HEK293T (cell line): Measurements from ENCODE around the gene XRCC1.

Experiments used
- CTCF ChIA-PET: fragments of 350-600 bp; formaldehyde crosslinking; extraction: SDS; loops from one replicate; lab custom pipeline; 2021; ENCODE audit warnings: antibody characterized with exemption, inconsistent platforms; lab: Yijun Ruan, JAX
- POLR2A ChIA-PET: fragments of 350-600 bp; formaldehyde crosslinking; extraction: SDS; loops from one replicate; lab custom pipeline; 2020; ENCODE audit warnings: antibody characterized with exemption, inconsistent platforms; lab: Yijun Ruan, JAX
- DNase-seq: peaks from one replicate; pipeline ENCODE4 v3.0.0; 2012; ENCODE audit warnings: mixed read lengths; ENCODE audit errors: extremely low spot score
- ARNT ChIP-seq: fragments of 450-650 bp; IDR thresholded peaks from 2 replicates; pipeline ENCODE4 v1.6.1; 2017; ENCODE audit warnings: mild to moderate bottlenecking
- BHLHE40 ChIP-seq: fragments of 450-650 bp; IDR thresholded peaks from 2 replicates; pipeline ENCODE4 v1.6.1; 2016; ENCODE audit warnings: mild to moderate bottlenecking, moderate library complexity, borderline replicate concordance
- CTBP1 ChIP-seq: fragments of 450-650 bp; IDR thresholded peaks from 2 replicates; pipeline ENCODE4 v1.6.1; 2016; ENCODE audit warnings: borderline replicate concordance
- ELF4 ChIP-seq: fragments of 450-650 bp; IDR thresholded peaks from 2 replicates; pipeline ENCODE4 v1.6.1; 2017; ENCODE audit warnings: antibody characterized with exemption
- FOXA1 ChIP-seq: fragments of 450-650 bp; IDR thresholded peaks from 2 replicates; pipeline ENCODE4 v1.6.1; 2016; ENCODE audit warnings: mild to moderate bottlenecking
- FOXK2 ChIP-seq: fragments of 450-650 bp; IDR thresholded peaks from 2 replicates; pipeline ENCODE4 v1.6.1; 2016; ENCODE audit warnings: mild to moderate bottlenecking
- FOXM1 ChIP-seq: fragments of 450-650 bp; IDR thresholded peaks from 2 replicates; pipeline ENCODE4 v1.6.1; 2017; ENCODE audit warnings: mild to moderate bottlenecking, borderline replicate concordance
- HDGF ChIP-seq: fragments of 450-650 bp; IDR thresholded peaks from 2 replicates; pipeline ENCODE4 v1.6.1; 2017; ENCODE audit warnings: antibody characterized with exemption, borderline replicate concordance
- L3MBTL2 ChIP-seq: fragments of 450-650 bp; conservative IDR thresholded peaks from 2 replicates; pipeline ENCODE4 v1.6.1; 2016; ENCODE audit warnings: mild to moderate bottlenecking
- LEF1 ChIP-seq: fragments of 450-650 bp; IDR thresholded peaks from 2 replicates; pipeline ENCODE4 v1.6.1; 2017; ENCODE audit warnings: mild to moderate bottlenecking, borderline replicate concordance
- NFRKB ChIP-seq: fragments of 450-650 bp; IDR thresholded peaks from 2 replicates; pipeline ENCODE4 v1.6.1; 2016; ENCODE audit warnings: mild to moderate bottlenecking, moderate library complexity
- SP1 ChIP-seq: fragments of 450-650 bp; IDR thresholded peaks from 2 replicates; pipeline ENCODE4 v1.6.1; 2017
- SUZ12 ChIP-seq: fragments of 450-650 bp; IDR thresholded peaks from 2 replicates; pipeline ENCODE4 v1.6.1; 2016; ENCODE audit warnings: mild to moderate bottlenecking
- TARDBP ChIP-seq: fragments of 450-650 bp; IDR thresholded peaks from 2 replicates; pipeline ENCODE4 v1.6.1; 2016
- ZNF384 ChIP-seq: fragments of 450-650 bp; IDR thresholded peaks from 2 replicates; pipeline ENCODE4 v1.6.1; 2016
- TF ChIP-seq, protein P1 (sequence below): fragments of 450-650 bp; IDR thresholded peaks from 2 replicates; pipeline ENCODE4 v1.6.1; 2016

Gene XRCC1

DNA sequence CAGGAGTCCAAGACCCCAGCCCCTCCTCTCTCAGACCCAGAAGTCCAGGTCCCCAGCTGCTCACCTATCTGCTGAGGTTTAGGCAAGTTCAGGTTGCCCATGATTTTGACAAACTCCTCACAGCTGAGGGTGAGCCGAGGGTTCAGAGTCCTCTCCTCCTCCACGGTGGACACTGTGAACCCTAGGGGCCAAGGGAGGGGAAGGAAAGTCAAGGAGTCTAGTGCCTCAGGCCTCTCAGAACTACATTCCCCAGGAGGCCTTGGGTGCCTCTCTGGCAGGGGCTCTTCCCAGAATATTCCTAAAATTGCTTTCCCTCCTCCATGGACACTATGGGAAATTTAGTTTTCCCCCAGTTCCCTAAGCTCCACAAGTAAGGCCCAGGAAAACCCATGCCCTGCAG, 67.4 kb downstream of the XRCC1 start:
- DNase-seq: no peak
- ChIA-PET POLR2A (no interaction called here), CTCF (no interaction called here)
- TF ChIP-seq L3MBTL2 (no peak), ZNF384 (no peak), FOXK2 (no peak), ARNT (no peak), BHLHE40 (no peak), NFRKB (no peak), CTBP1 (no peak), FOXA1 (no peak), SUZ12 (no peak)
- TF ChIP-seq, protein P1, sequence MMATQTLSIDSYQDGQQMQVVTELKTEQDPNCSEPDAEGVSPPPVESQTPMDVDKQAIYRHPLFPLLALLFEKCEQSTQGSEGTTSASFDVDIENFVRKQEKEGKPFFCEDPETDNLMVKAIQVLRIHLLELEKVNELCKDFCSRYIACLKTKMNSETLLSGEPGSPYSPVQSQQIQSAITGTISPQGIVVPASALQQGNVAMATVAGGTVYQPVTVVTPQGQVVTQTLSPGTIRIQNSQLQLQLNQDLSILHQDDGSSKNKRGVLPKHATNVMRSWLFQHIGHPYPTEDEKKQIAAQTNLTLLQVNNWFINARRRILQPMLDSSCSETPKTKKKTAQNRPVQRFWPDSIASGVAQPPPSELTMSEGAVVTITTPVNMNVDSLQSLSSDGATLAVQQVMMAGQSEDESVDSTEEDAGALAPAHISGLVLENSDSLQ: no peak

DNA sequence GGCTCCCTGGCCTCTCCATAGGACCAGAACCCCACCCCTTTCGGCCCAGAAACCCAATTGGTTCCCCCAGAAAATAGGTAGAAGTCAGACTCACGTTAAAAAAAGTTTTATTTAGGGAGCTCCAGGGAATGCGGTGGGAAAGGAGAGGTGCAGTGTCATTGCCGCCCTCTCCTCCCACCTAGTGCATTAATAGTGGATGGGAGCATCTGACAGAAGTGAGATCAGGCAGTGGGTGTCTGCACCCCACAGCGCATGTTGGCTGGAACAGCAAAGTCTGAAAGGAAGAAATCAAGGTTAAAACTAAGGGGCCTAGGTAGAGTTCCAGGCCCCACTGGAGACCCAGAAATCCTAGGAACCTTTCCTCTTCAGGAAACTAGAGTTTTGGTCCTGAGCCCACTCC, 68.7 kb downstream of the XRCC1 start:
- CTCF ChIA-PET: no interaction called here
- no peak for TF ChIP-seq HDGF
- no peak for DNase-seq
- POLR2A ChIA-PET: no interaction called here

DNA sequence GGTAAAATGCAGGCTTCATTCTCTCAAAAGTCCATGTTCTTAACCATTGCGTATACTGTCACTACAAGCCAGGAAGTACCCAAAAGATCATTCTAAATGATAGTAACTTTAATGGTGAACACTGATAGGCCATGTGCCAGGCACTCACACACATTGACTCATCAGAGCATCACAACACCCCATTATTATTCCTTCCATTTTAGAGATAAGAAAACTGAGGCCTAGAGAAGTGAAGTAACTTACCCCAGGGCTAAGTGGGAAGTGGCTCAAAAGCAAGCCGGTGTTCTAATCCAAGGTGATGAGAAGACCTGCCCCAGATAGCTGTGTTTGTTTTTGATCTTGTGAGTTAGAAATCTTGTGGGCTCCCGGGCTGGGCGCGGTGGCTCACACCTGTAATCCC, 69.4 kb downstream of the XRCC1 start:
- DNase-seq: no peak
- ChIA-PET CTCF (interaction anchor here (2.4 kb wide), 1 partner anchor 59 kb away, joined by 10 read pairs; no protein-coding TSS in a partner anchor), POLR2A (no interaction called here)
- no peak for TF ChIP-seq NFRKB
- no peak for TF ChIP-seq FOXM1
- TF ChIP-seq FOXK2: no peak
- TF ChIP-seq L3MBTL2: no peak
- TF ChIP-seq SUZ12: no peak
- TF ChIP-seq LEF1: no peak
- TF ChIP-seq, protein P1: no peak

DNA sequence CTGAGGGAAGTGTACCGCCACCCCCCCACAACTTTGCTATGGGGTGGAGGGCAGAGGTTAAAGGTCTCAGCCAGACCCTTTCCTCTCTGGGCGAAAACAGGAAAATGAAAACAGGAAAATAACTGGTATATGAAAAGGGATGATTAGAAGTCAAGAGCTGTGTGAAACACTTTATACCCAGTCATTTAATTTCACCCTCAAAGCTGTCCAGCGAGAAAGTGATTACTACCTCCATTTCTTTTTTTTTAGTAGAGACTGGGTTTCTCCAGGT, 70.2 kb downstream of the XRCC1 start:
- ChIA-PET CTCF (interaction anchor here (2.4 kb wide), 1 partner anchor 58 kb away, joined by 10 read pairs; no protein-coding TSS in a partner anchor), POLR2A (interaction anchor here (1.2 to 2.0 kb wide), 3 partner anchors 15 to 91 kb away, joined by 3 to 11 read pairs (median 4); partner anchors contain the start of genes IRGQ and ZNF576)
- TF ChIP-seq CTBP1 (no peak), ZNF384 (no peak), NFRKB (no peak), TARDBP (no peak), SP1 (no peak)
- no peak for DNase-seq

DNA sequence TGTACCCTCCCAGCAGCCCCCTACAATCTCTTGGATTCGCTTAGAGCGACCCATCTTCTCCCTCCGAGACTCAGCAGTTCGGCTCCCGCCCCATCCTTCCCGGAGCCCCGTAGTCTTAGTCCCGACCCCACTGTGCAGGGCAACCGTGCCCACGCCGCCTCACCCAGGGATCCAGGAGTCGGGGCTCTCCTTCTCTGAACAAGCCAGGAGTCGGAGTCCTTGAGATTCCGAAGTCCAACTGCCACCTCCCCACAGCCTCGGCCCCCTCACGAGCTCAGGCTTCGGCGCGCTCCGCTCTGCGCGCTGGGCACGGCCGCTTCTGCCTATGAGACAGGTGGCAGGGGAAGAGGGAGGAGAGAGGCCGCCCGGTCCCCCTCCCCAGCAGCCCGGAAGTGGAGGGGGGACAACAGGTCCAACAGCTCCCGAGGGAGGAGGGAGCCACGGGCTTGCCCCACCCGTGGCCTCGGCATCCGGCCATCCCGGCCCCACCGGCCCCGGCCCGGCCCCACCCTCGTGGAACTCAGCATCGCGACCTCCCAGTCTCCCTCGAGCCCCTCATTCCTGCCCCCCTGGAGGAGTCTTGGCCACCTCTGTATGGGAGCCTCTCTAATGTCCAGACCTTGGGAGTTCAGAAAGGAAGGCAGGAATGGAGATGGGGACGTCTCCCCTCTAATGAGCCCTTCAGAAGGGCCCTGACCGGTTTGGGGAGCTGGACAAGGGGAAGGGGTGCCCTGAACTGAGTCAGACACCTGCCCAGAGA, 70.7 kb downstream of the XRCC1 start, which contains the start of gene PHLDB3:
Gene PHLDB3 (minus strand): TSS at position 321 of the 760 bp plus-strand sequence. CDS start 628 bp downstream, outside the sequence.
- DNase-seq: peak; percentile 29
- CTCF ChIA-PET: interaction anchor here (0.9 to 2.4 kb wide), 4 partner anchors 9 to 58 kb away, joined by 3 to 10 read pairs (median 3); no protein-coding TSS in a partner anchor
- POLR2A ChIA-PET: interaction anchor here (0.6 to 2.0 kb wide), 8 partner anchors 9 to 251 kb away, joined by 3 to 11 read pairs (median 4); partner anchors contain the start of genes IRGQ and ZNF576
- TF ChIP-seq NFRKB (no peak), TARDBP (no peak), SP1 (no peak), ELF4 (no peak), HDGF (no peak), BHLHE40 (no peak), CTBP1 (no peak), L3MBTL2 (no peak; the same call in 1 of the 2 replicates), LEF1 (no peak), FOXA1 (no peak), FOXK2 (no peak), ARNT (no peak), SUZ12 (no peak), ZNF384 (no peak), FOXM1 (no peak)
- TF ChIP-seq, protein P1: no peak

DNA sequence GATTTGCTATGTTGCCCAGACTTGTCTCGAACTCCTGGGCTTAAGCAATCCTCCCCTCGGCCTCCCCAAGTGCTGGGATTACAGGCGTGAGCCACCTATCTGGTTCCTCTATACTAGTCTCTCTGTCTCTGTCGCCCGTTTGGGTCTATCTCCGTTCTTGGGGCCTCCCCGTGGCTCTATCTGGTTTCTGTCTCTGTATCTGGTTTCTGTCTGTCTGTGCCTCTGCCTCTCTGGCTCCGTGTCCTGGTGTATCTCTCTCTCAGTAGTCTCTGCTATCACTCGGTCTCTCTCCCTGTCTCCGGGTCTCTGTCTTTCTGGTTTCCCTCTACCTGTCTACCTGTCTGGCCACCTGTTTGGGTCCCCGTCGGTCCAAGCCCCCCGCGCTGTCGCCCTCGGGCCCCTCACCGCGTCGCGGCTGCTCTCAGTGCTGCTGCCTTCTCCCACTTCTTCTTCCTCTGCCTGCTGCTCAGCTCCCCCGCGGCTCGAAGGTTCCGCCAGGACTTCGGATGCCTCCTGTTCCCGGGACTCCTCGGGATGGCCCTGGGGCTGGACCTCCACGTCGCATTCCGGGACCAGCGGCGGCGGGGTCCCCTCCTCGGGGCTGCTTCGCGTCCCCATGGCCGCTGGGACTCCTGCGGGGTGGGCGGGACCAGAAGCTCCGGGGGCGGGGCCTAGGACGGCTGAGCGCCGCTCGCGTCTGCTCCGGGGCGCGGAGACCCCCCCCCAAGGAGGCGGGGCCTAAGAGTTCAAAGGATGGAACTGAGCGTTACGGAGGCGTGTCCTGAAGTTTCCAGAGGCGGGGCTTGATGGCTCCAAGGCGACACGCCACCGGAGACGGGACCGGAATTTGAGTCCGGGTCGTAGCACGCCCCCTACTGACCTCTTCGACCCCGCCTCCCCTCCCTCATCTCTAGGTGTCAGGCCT, 71.6 kb downstream of the XRCC1 start:
- ChIA-PET POLR2A (interaction anchor here (0.6 to 2.0 kb wide), 8 partner anchors 8 to 252 kb away, joined by 3 to 11 read pairs (median 4); partner anchors contain the start of genes IRGQ and ZNF576), CTCF (interaction anchor here (0.9 to 2.4 kb wide), 4 partner anchors 8 to 57 kb away, joined by 3 to 10 read pairs (median 3); no protein-coding TSS in a partner anchor)
- DNase-seq: peak; percentile 98
- TF ChIP-seq TARDBP (no peak), L3MBTL2 (peak; percentile 44), FOXA1 (no peak)
